Left lung (tissue), 10 donors: Measurements from ENCODE around the gene GRAPL. TPM values are rescaled to one million over a fixed set of nuclear protein-coding genes. Genes with fewer than 3 reads are reported as not detected.
"Not testable (repeated sequence)": the region's sequence is repeated elsewhere in the genome, so short reads cannot be mapped to it uniquely, and the experiment has no call there.

Source experiments
- ATAC-seq: fragments of 200-7000 bp; cut with Tn5 transposase; one replicate; pipeline ENCODE4 v1.9.1; 2020; ENCODE audit warnings: moderate library complexity
- DNase-seq, 4 donors: peaks; one replicate each; pipeline ENCODE4 v3.0.0-alpha.2; 2013 to 2020
- H3K27ac ChIP-seq, 2 donors: fragments of 200-600 bp; sonication (generic) in 1 of 2; one replicate each; pipeline versions ENCODE4 v1.5.0 to v1.8.0; 2020 to 2021
- H3K27me3 ChIP-seq, 2 donors: fragments of 200-600 bp; sonication (generic) in 1 of 2; one replicate each; pipeline versions ENCODE4 v1.5.0 to v1.8.0; 2020 to 2021
- H3K36me3 ChIP-seq, 2 donors: fragments of 200-600 bp; sonication (generic) in 1 of 2; one replicate each; pipeline versions ENCODE4 v1.5.0 to v1.8.0; 2020 to 2021
- H3K4me1 ChIP-seq, 2 donors: fragments of 200-600 bp; one replicate each; pipeline ENCODE4 v1.8.0; 2021
- H3K4me3 ChIP-seq, 2 donors: fragments of 200-600 bp; sonication (generic) in 1 of 2; one replicate each; pipeline versions ENCODE4 v1.5.0 to v1.8.0; 2020 to 2021; ENCODE audit warnings: mild to moderate bottlenecking in 1 of 2
- H3K9me3 ChIP-seq, 2 donors: fragments of 200-600 bp; sonication (generic) in 1 of 2; one replicate each; pipeline versions ENCODE4 v1.5.0 to v1.8.0; 2020 to 2021
- intact Hi-C, 2 donors: fragments of 100-400 bp; cut with DNase I; formaldehyde crosslinking; loops; one replicate each; pipeline versions ENCODE4 v1.11.2 to v1.14.2; 2022
- polyA plus RNA-seq, 6 donors: library from polyadenylated mRNA; unstranded; fragments of 120-200 nt; gene quantifications; one replicate each; pipeline ENCODE4 v1.2.1, GENCODE V29; 2013; ENCODE audit not compliant: insufficient read length in 6 of 6
- total RNA-seq, 2 donors: library from RNA; stranded (reverse); fragmentation: NEBNext Ultra II Directional; extraction: Animal tissue kit (Norgen Biotek cat#: 25700); gene quantifications; one replicate each; pipeline ENCODE4 v1.2.1, GENCODE V29; 2021
- donor health status: DM: no; HTN: yes; CAD: no.
- donor health status: DM: no; HTN: no; CAD: no.

GRAPL gene
- total and polyA plus RNA-seq, 8 donors, result 4.8 to 18.5 (median 10.3) TPM

GRCh38 chr17:19162384-19163216 is 35.2 kb downstream of the GRAPL start:
- H3K9me3 ChIP-seq, intact Hi-C loops: not testable (repeated sequence)

DNA sequence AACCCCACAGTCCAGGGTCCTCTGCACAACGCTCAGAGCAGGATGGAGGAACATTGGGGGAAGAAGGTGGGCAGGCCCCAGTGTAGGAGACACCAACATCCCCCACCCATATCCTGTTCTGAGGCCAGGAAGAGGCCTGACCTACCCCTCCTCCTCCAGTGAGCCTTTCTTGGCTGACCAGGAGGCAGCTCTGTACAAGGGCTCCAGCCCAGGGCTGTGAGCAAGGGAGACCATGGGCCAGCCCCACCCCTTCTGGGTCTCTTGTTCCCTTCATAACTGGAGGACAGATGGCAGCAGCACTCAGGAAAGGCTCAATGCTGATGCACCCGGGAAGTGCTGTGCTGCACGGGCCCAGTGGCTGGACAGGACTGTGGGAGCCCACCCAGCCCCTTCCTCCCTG is 47.0 kb downstream of the GRAPL start:
- H3K4me1 ChIP-seq, H3K27ac ChIP-seq, intact Hi-C loops, H3K9me3 ChIP-seq, DNase-seq, H3K4me3 ChIP-seq, H3K36me3 ChIP-seq, H3K27me3 ChIP-seq: not testable (repeated sequence)
- ATAC-seq, result peak; percentile 12

More at GRCh38 chr17:19162384-19163216, 35.2 kb downstream of the GRAPL start:
- H3K27ac ChIP-seq, H3K4me3 ChIP-seq, DNase-seq, H3K27me3 ChIP-seq, H3K4me1 ChIP-seq, H3K36me3 ChIP-seq: not testable (repeated sequence)
- peak; percentile 92 for ATAC-seq

GRCh38 chr17:19175410-19175809 is 48.0 kb downstream of the GRAPL start:
- DNase-seq, result not testable (repeated sequence)

GRCh38 chr17:19181040-19181875 is 53.9 kb downstream of the GRAPL start:
- H3K9me3 ChIP-seq, DNase-seq, H3K4me3 ChIP-seq, H3K4me1 ChIP-seq, H3K27me3 ChIP-seq, intact Hi-C loops, H3K36me3 ChIP-seq, H3K27ac ChIP-seq: not testable (repeated sequence)
- peak; percentile 99 for ATAC-seq

More at GRCh38 chr17:19175410-19175809, 48.0 kb downstream of the GRAPL start:
- H3K4me3 ChIP-seq, intact Hi-C loops, H3K9me3 ChIP-seq, H3K36me3 ChIP-seq, H3K4me1 ChIP-seq, H3K27ac ChIP-seq, H3K27me3 ChIP-seq: not testable (repeated sequence)
- ATAC-seq, result peak; percentile 99

GRCh38 chr17:19187883-19188869 is 60.8 kb downstream of the GRAPL start:
- H3K9me3 ChIP-seq, H3K4me3 ChIP-seq, intact Hi-C loops, H3K36me3 ChIP-seq, DNase-seq, H3K4me1 ChIP-seq, H3K27me3 ChIP-seq: not testable (repeated sequence)
- ATAC-seq, result peak; percentile 22
- H3K27ac ChIP-seq, result peak overlapping the region in 1 of 2 donors; percentile 66

- H3K4me3 ChIP-seq, H3K36me3 ChIP-seq, H3K9me3 ChIP-seq, DNase-seq, H3K4me1 ChIP-seq, H3K27me3 ChIP-seq, intact Hi-C loops, H3K27ac ChIP-seq: not testable (repeated sequence)
- peak; percentile 93 for ATAC-seq
Measured at GRCh38 chr17:19188870-19189708, 61.7 kb downstream of the GRAPL start.

DNA sequence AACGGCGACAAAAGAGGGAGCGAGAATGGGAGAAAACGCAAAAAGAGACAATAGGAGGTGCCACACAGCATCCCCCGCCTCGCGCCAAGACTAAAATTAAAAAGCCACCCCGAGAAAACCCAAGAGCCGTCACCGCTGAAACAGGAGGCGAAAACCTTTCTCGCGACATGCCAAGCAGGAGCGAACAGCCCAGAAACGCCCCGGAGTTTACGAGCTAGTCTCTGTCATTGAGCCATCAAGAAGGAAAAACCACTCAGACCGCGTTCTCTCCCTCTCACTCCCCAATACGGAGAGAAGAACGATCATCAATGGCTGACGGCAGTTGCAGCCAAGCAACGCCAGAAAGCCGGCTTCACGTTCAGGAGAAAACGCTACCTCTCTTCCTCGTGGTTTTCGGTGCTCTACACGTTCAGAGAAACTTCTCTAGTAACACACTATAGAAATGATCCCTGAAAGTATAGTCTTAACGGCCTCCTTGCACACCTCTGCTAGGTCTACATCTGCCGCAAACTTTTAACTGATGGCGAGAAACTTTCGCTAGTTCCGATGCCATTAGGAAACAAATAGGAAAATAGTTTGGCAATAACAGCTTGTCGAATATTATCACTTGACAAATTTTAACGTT is 62.5 kb downstream of the GRAPL start:
- H3K27ac ChIP-seq, intact Hi-C loops, DNase-seq, H3K36me3 ChIP-seq, H3K4me3 ChIP-seq, H3K4me1 ChIP-seq, H3K27me3 ChIP-seq, H3K9me3 ChIP-seq: not testable (repeated sequence)
- peak; percentile 21 for ATAC-seq

DNA sequence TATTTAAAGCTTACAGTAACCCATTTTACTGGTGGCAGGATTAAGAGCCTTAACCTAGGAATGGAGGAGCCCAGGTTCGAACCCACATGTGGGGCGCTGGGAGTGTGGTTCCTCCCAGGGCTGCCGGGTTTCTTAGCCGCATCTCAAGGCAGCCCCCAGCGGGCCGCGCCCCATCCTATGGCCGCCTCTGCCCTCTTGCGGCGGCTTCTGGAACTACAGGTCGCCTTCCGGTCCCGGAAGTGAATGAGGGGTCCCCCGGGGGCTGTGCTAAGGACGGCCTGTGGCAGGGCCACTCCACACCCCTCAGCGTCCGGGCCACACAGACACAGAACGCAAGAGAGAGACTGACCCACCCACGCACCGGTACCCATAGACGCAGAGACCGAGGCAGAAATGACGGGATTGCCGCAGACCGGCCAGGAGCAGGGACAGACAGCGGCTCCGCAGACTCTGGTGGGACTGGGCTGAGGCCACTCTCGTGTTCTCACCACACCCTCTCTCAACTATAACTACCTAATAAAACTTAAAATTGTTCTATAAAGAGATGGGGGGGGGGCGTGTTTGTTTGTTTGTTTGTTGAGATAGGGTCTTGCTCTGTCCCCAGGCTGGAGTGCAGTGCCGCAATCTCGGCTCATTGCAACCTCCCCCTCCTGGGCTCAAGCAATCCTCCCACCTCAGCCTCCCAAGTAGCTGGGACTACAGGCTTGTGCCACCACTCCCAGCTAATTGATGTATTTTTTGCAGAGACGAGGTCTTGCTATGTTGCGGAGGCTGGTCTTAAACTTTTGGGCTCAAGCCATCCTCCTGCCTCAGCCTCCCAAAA is 69.2 kb downstream of the GRAPL start:
- peak in 2 of 4 donors; percentile 23 to 29 for DNase-seq
- ATAC-seq, result peak; percentile 99
- H3K27me3 ChIP-seq, H3K27ac ChIP-seq, H3K36me3 ChIP-seq, intact Hi-C loops, H3K4me3 ChIP-seq, H3K9me3 ChIP-seq, H3K4me1 ChIP-seq: not testable (repeated sequence)

DNA sequence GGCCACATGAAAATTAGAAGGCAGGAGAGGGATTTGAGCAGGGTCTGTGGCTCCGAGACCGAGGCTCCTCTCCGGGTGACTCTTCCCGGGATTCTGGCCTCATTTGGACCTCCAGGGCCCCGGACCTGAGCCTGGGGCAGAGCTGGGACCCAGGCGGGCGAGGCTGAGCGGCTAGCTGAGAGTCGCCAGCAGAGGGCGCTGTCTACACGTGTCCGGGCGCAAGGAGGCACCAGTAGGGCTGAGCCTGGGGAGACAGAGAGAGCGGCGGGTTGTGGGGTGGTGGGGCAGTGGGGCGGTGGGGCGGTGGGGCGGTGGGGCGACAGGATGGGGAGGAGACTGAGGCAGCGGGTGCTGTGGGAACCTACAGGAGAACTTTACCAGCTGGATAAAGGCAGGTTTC is 75.1 kb downstream of the GRAPL start:
- intact Hi-C loops, DNase-seq, H3K9me3 ChIP-seq, H3K4me3 ChIP-seq, H3K36me3 ChIP-seq, H3K4me1 ChIP-seq, H3K27ac ChIP-seq, H3K27me3 ChIP-seq: not testable (repeated sequence)
- ATAC-seq, result peak; percentile 99

DNA sequence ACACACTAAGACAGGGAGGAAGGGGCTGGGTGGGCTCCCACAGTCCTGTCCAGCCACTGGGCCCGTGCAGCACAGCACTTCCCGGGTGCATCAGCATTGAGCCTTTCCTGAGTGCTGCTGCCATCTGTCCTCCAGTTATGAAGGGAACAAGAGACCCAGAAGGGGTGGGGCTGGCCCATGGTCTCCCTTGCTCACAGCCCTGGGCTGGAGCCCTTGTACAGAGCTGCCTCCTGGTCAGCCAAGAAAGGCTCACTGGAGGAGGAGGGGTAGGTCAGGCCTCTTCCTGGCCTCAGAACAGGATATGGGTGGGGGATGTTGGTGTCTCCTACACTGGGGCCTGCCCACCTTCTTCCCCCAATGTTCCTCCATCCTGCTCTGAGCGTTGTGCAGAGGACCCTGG is 76.0 kb downstream of the GRAPL start:
- H3K36me3 ChIP-seq, H3K4me1 ChIP-seq, H3K27me3 ChIP-seq, H3K4me3 ChIP-seq, H3K9me3 ChIP-seq, intact Hi-C loops, DNase-seq, H3K27ac ChIP-seq: not testable (repeated sequence)
- peak; percentile 19 for ATAC-seq
